Trophoblast cell (in vitro differentiated cells and primary cell): ENCODE measurements around the gene FAM83F.

Experiments
- DNase-seq, 2 donors: peaks; one replicate each; pipeline ENCODE4 v3.0.0-alpha.2; 2016
- H2AFZ ChIP-seq: 2 replicates; pipeline ENCODE4 v1.6.1; 2013; ENCODE audit warnings: low read length, moderate library complexity, mild to moderate bottlenecking; ENCODE audit not compliant: insufficient read depth, poor library complexity
- H2AK5ac ChIP-seq: 2 replicates; pipeline ENCODE4 v1.6.1; 2013; ENCODE audit warnings: mild to moderate bottlenecking, low read length
- H2BK120ac ChIP-seq: 2 replicates; pipeline ENCODE4 v1.6.1; 2013; ENCODE audit warnings: low read length, mild to moderate bottlenecking, moderate library complexity; ENCODE audit not compliant: insufficient read depth, poor library complexity
- H2BK12ac ChIP-seq: 2 replicates; pipeline ENCODE4 v1.6.1; 2013; ENCODE audit warnings: mild to moderate bottlenecking, low read length, moderate library complexity
- H2BK5ac ChIP-seq: 2 replicates; pipeline ENCODE4 v1.6.1; 2013; ENCODE audit warnings: low read length, low read depth, moderate library complexity, mild to moderate bottlenecking; ENCODE audit not compliant: poor library complexity
- H3K14ac ChIP-seq: 2 replicates; pipeline ENCODE4 v1.6.1; 2013; ENCODE audit warnings: mild to moderate bottlenecking, low read length
- H3K18ac ChIP-seq: 2 replicates; pipeline ENCODE4 v1.6.1; 2013; ENCODE audit warnings: mild to moderate bottlenecking, low read length
- H3K23ac ChIP-seq: 2 replicates; pipeline ENCODE4 v1.6.1; 2013; ENCODE audit warnings: low read length
- H3K27ac ChIP-seq: 2 replicates; pipeline ENCODE4 v1.5.1; 2013; ENCODE audit warnings: low read depth, mild to moderate bottlenecking, inconsistent platforms, low read length, moderate library complexity
- H3K27me3 ChIP-seq: 2 replicates; pipeline ENCODE4 v1.6.1; 2013; ENCODE audit warnings: inconsistent platforms, mild to moderate bottlenecking, low read length, moderate library complexity; ENCODE audit not compliant: insufficient read depth
- H3K36me3 ChIP-seq, 2 experiments: 1 replicate in 1 of 2; 2 replicates in 1 of 2; pipeline ENCODE4 v1.6.1; 2013; ENCODE audit warnings: low read length in 2 of 2, mild to moderate bottlenecking in 2 of 2, moderate library complexity in 1 of 2; ENCODE audit not compliant: insufficient read depth in 2 of 2, control insufficient read depth in 1 of 2
- H3K4ac ChIP-seq: 2 replicates; pipeline ENCODE4 v1.6.1; 2013; ENCODE audit warnings: low read depth, mild to moderate bottlenecking, low read length, moderate library complexity
- H3K4me1 ChIP-seq, 2 experiments: 1 replicate in 1 of 2; 2 replicates in 1 of 2; pipeline ENCODE4 v1.6.1; 2013; ENCODE audit warnings: low read length in 2 of 2, mild to moderate bottlenecking in 2 of 2, moderate library complexity in 1 of 2; ENCODE audit not compliant: insufficient read depth in 2 of 2, control insufficient read depth in 1 of 2
- H3K4me2 ChIP-seq: 2 replicates; pipeline ENCODE4 v1.6.1; 2013; ENCODE audit warnings: inconsistent platforms, mild to moderate bottlenecking, low read length, moderate library complexity
- H3K4me3 ChIP-seq: 2 replicates; pipeline ENCODE4 v1.5.1; 2013; ENCODE audit warnings: mild to moderate bottlenecking, low read depth, low read length, inconsistent platforms
- H3K79me1 ChIP-seq: one replicate; pipeline ENCODE4 v1.6.1; 2013; ENCODE audit warnings: low read length
- H3K79me2 ChIP-seq: 2 replicates; pipeline ENCODE4 v1.6.1; 2013; ENCODE audit warnings: low read length, mild to moderate bottlenecking; ENCODE audit not compliant: control insufficient read depth, insufficient read depth, poor library complexity
- H3K9ac ChIP-seq: 2 replicates; pipeline ENCODE4 v1.6.1; 2013; ENCODE audit warnings: mild to moderate bottlenecking, low read length
- H3K9me3 ChIP-seq: 2 replicates; pipeline ENCODE4 v1.6.1; 2013; ENCODE audit warnings: low read depth, mild to moderate bottlenecking, control low read depth, inconsistent platforms, low read length; ENCODE audit not compliant: insufficient read depth
- H4K12ac ChIP-seq: 2 replicates; pipeline ENCODE4 v1.6.1; 2013; ENCODE audit warnings: low read depth, mild to moderate bottlenecking, low read length, moderate library complexity
- H4K8ac ChIP-seq: 2 replicates; pipeline ENCODE4 v1.6.1; 2013; ENCODE audit warnings: low read depth, mild to moderate bottlenecking, low read length, moderate library complexity
- H4K91ac ChIP-seq: one replicate; pipeline ENCODE4 v1.6.1; 2013; ENCODE audit warnings: low read depth, mild to moderate bottlenecking, low read length, moderate library complexity
- WGBS: extraction: QIAGEN DNeasy Blood & Tissue Kit; methylation state at CpG from one replicate; pipeline ENCODE4 v1.1.7; 2013; ENCODE audit warnings: missing lambda C conversion rate; ENCODE audit not compliant: insufficient read length, insufficient coverage; ENCODE audit errors: extremely low coverage; 5-methylcytosine and 5-hydroxymethylcytosine counted together

Gene FAM83F

DNA sequence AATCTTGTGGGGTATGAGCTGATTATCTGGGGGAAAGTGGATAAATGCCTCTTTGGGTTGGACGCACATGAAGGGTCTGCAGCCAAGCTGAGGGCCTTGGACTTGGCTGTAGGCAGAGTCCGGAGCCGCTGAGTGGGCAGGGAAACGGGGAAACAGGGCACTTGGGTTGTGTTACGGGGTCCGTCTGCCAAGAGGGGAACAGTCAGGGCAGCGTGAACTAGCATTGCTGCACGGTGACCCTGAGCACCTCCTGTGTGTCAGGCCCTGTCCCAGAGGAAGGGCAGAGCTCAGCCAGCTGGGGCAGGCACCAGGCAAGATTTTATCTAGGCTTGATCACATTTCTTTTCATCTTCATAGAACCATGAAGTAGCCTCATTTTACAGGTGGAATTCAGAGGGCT, 11.9 kb downstream of the FAM83F start:
- H3K18ac ChIP-seq: no peak overlapping the region
- H3K36me3 ChIP-seq: no peaks in the 10 kb centered on the region
- no peak overlapping the region for H3K27ac ChIP-seq

GRCh38 chr22:40007853-40008710, 13.3 kb downstream of the FAM83F start:
- no peak overlapping the region for H3K23ac ChIP-seq
- H3K4me3 ChIP-seq: no peak overlapping the region
- H2AFZ ChIP-seq: no peak overlapping the region
- H2BK5ac ChIP-seq: no peak overlapping the region
- no peaks in the 10 kb centered on the region for H3K27me3 ChIP-seq
- H4K12ac ChIP-seq: no peak overlapping the region
- no peak overlapping the region for H3K4ac ChIP-seq
- no peak overlapping the region for H4K91ac ChIP-seq
- no peaks in the 10 kb centered on the region for H3K36me3 ChIP-seq
- H4K8ac ChIP-seq: no peak overlapping the region
- H3K9ac ChIP-seq: no peak overlapping the region
- no peaks in the 10 kb centered on the region for H3K79me1 ChIP-seq
- no peaks in the 10 kb centered on the region for H3K4me1 ChIP-seq
- no CpG with 5 or more reads among the region's 27 CpGs for WGBS
- H3K4me2 ChIP-seq: no peak overlapping the region
- DNase-seq: no peak
- no peak overlapping the region for H3K18ac ChIP-seq
- no peak overlapping the region for H2BK12ac ChIP-seq
- H2AK5ac ChIP-seq: no peak overlapping the region
- H3K79me2 ChIP-seq: no peaks in the 10 kb centered on the region
- H3K14ac ChIP-seq: no peak overlapping the region
- no peaks in the 10 kb centered on the region for H3K9me3 ChIP-seq
- H3K27ac ChIP-seq: no peak overlapping the region
- no peak overlapping the region for H2BK120ac ChIP-seq

More for the DNA sequence above, 11.9 kb downstream of the FAM83F start:
- peaks cover 2 to 9% of the 10 kb centered on the region in 2 experiments for H3K4me1 ChIP-seq
- no peak overlapping the region for H4K12ac ChIP-seq
- H2BK5ac ChIP-seq: no peak overlapping the region
- no peaks in the 10 kb centered on the region for H3K9me3 ChIP-seq
- H2BK120ac ChIP-seq: no peak overlapping the region
- no peak overlapping the region for H4K8ac ChIP-seq
- H3K79me2 ChIP-seq: no peaks in the 10 kb centered on the region
- no CpG with 5 or more reads among the region's 8 CpGs for WGBS
- no peak overlapping the region for H3K4ac ChIP-seq
- H3K4me3 ChIP-seq: no peak overlapping the region
- no peak overlapping the region for H4K91ac ChIP-seq
- H2AK5ac ChIP-seq: no peak overlapping the region
- no peak overlapping the region for H2BK12ac ChIP-seq
- H3K14ac ChIP-seq: no peak overlapping the region
- H3K4me2 ChIP-seq: no peak overlapping the region
- no peak overlapping the region for H2AFZ ChIP-seq
- H3K79me1 ChIP-seq: no peaks in the 10 kb centered on the region
- DNase-seq: no peak
- H3K23ac ChIP-seq: no peak overlapping the region
- no peaks in the 10 kb centered on the region for H3K27me3 ChIP-seq
- H3K9ac ChIP-seq: no peak overlapping the region

- Histone ChIP-seq H2BK120ac (no peak overlapping the region), H4K91ac (no peak overlapping the region), H4K8ac (no peak overlapping the region), H2BK12ac (no peak overlapping the region), H3K9ac (no peak overlapping the region), H4K12ac (no peak overlapping the region), H3K18ac (no peak overlapping the region), H2BK5ac (no peak overlapping the region), H3K4me1 (no peaks in the 10 kb centered on the region), H3K4ac (no peak overlapping the region), H3K4me3 (no peak overlapping the region), H3K4me2 (no peak overlapping the region), H2AK5ac (no peak overlapping the region), H3K9me3 (no peaks in the 10 kb centered on the region), H3K14ac (no peak overlapping the region), H3K79me1 (no peaks in the 10 kb centered on the region), H3K79me2 (no peaks in the 10 kb centered on the region), H3K36me3 (no peaks in the 10 kb centered on the region), H3K23ac (no peak overlapping the region), H2AFZ (no peak overlapping the region), H3K27ac (no peak overlapping the region), H3K27me3 (no peaks in the 10 kb centered on the region)
- no peak for DNase-seq
- WGBS: no CpG with 5 or more reads among the region's 10 CpGs
Measured at GRCh38 chr22:40008726-40009291, 14.1 kb downstream of the FAM83F start.

- Histone ChIP-seq H3K4me1 (no peaks in the 10 kb centered on the region), H3K4me3 (no peak overlapping the region), H2BK12ac (no peak overlapping the region), H3K79me2 (no peaks in the 10 kb centered on the region), H4K8ac (no peak overlapping the region), H3K9me3 (no peaks in the 10 kb centered on the region), H3K9ac (no peak overlapping the region), H3K27ac (no peak overlapping the region), H3K36me3 (no peaks in the 10 kb centered on the region), H3K79me1 (no peaks in the 10 kb centered on the region), H3K27me3 (no peaks in the 10 kb centered on the region), H3K23ac (no peak overlapping the region), H2AFZ (no peak overlapping the region), H3K14ac (no peak overlapping the region), H3K18ac (no peak overlapping the region), H2BK120ac (no peak overlapping the region), H2AK5ac (no peak overlapping the region), H3K4me2 (no peak overlapping the region), H4K91ac (no peak overlapping the region), H3K4ac (no peak overlapping the region), H4K12ac (no peak overlapping the region), H2BK5ac (no peak overlapping the region)
- DNase-seq: no peak
- no CpG with 5 or more reads among the region's 11 CpGs for WGBS
Measured at GRCh38 chr22:40009292-40009774, 14.6 kb downstream of the FAM83F start.
